ENCODE data around the gene ADD2. TPM values are rescaled to one million over a fixed set of nuclear protein-coding genes. Genes with fewer than 3 reads are reported as not detected.
"Not testable (repeated sequence)": the region's sequence is repeated elsewhere in the genome, so short reads cannot be mapped to it uniquely, and the experiment has no call there.

ADD2 gene
- total RNA-seq, 2 donors from 2014 or later = 24.3 to 31.6 TPM

- no peaks in the 10 kb centered on the region for H3K27me3 Mint-ChIP-seq (ENCODE audit: low read depth)
- ATAC-seq (replicated peaks in 1 of 2) = no peak
- peaks cover 2 to 3% of the 10 kb centered on the region in 2 donors for H3K9me3 Mint-ChIP-seq
- no peaks in the 10 kb centered on the region for H3K4me1 Mint-ChIP-seq (ENCODE audit: low read depth)
- H3K27ac Mint-ChIP-seq = no peak overlapping the region
- H3K36me3 Mint-ChIP-seq (ENCODE audit: insufficient read depth in 2 of 2) = peaks cover 2 to 3% of the 10 kb centered on the region in 2 donors
- no peak overlapping the region for H3K4me3 Mint-ChIP-seq
- DNase-seq = no peak
Measured at GRCh38 chr2:70632388-70632787, 135.6 kb downstream of the ADD2 start.

- ATAC-seq (replicated peaks in 1 of 2) = no peak
- H3K36me3 Mint-ChIP-seq (ENCODE audit: insufficient read depth in 2 of 2) = peaks cover 2 to 3% of the 10 kb centered on the region in 2 donors
- no peak for DNase-seq
- H3K4me1 Mint-ChIP-seq (ENCODE audit: low read depth) = no peaks in the 10 kb centered on the region
- no peak overlapping the region for H3K27ac Mint-ChIP-seq
- H3K4me3 Mint-ChIP-seq = no peak overlapping the region
- H3K27me3 Mint-ChIP-seq (ENCODE audit: low read depth) = peaks cover 6% of the 10 kb centered on the region
- peaks cover 2 to 3% of the 10 kb centered on the region in 2 donors for H3K9me3 Mint-ChIP-seq
Measured at GRCh38 chr2:70630761-70631160, 137.2 kb downstream of the ADD2 start.

- ATAC-seq (replicated peaks in 1 of 2) = no peak
- H3K36me3 Mint-ChIP-seq (ENCODE audit: insufficient read depth in 2 of 2) = no peaks in the 10 kb centered on the region
- no peak for DNase-seq
- H3K4me3 Mint-ChIP-seq = no peak overlapping the region
- peaks cover 6% of the 10 kb centered on the region for H3K27me3 Mint-ChIP-seq (ENCODE audit: low read depth)
- no peak overlapping the region for H3K27ac Mint-ChIP-seq
- H3K4me1 Mint-ChIP-seq (ENCODE audit: low read depth) = no peaks in the 10 kb centered on the region
- no peaks in the 10 kb centered on the region for H3K9me3 Mint-ChIP-seq
Measured at GRCh38 chr2:70627211-70627898, 140.6 kb downstream of the ADD2 start.

GRCh38 chr2:70626254-70626990 is 141.6 kb downstream of the ADD2 start:
- Mint-ChIP-seq H3K4me3 (no peak overlapping the region), H3K27ac (no peak overlapping the region), H3K4me1 (ENCODE audit: low read depth) (no peaks in the 10 kb centered on the region), H3K27me3 (ENCODE audit: low read depth) (peaks cover 6% of the 10 kb centered on the region), H3K9me3 (no peaks in the 10 kb centered on the region), H3K36me3 (ENCODE audit: insufficient read depth in 2 of 2) (no peaks in the 10 kb centered on the region)
- ATAC-seq (replicated peaks in 1 of 2) (no peak), DNase-seq (no peak)

- H3K4me1 Mint-ChIP-seq (ENCODE audit: low read depth); H3K4me3 Mint-ChIP-seq; ATAC-seq (replicated peaks in 1 of 2); H3K27ac Mint-ChIP-seq; H3K27me3 Mint-ChIP-seq (ENCODE audit: low read depth); DNase-seq; H3K36me3 Mint-ChIP-seq (ENCODE audit: insufficient read depth in 2 of 2); H3K9me3 Mint-ChIP-seq: not testable (repeated sequence)
Measured at GRCh38 chr2:70621536-70621935, 146.5 kb downstream of the ADD2 start.

GRCh38 chr2:70620020-70620419 is 148.0 kb downstream of the ADD2 start:
- H3K4me3 Mint-ChIP-seq = no peak overlapping the region
- H3K36me3 Mint-ChIP-seq (ENCODE audit: insufficient read depth in 2 of 2) = no peaks in the 10 kb centered on the region
- H3K27ac Mint-ChIP-seq = no peak overlapping the region
- DNase-seq (no peak), ATAC-seq (replicated peaks in 1 of 2) (no peak)
- no peaks in the 10 kb centered on the region for H3K9me3 Mint-ChIP-seq
- H3K4me1 Mint-ChIP-seq (ENCODE audit: low read depth) = no peaks in the 10 kb centered on the region
- peaks cover 8% of the 10 kb centered on the region for H3K27me3 Mint-ChIP-seq (ENCODE audit: low read depth)

- H3K4me3 Mint-ChIP-seq = no peak overlapping the region
- DNase-seq (no peak), ATAC-seq (replicated peaks in 1 of 2) (no peak)
- H3K27me3 Mint-ChIP-seq (ENCODE audit: low read depth) = peaks cover 8% of the 10 kb centered on the region
- H3K27ac Mint-ChIP-seq = no peak overlapping the region
- H3K9me3 Mint-ChIP-seq = no peaks in the 10 kb centered on the region
- no peaks in the 10 kb centered on the region for H3K4me1 Mint-ChIP-seq (ENCODE audit: low read depth)
- H3K36me3 Mint-ChIP-seq (ENCODE audit: insufficient read depth in 2 of 2) = no peaks in the 10 kb centered on the region
Measured at GRCh38 chr2:70619167-70619566, 148.8 kb downstream of the ADD2 start.

- DNase-seq = no peak
- Mint-ChIP-seq H3K9me3 (no peaks in the 10 kb centered on the region), H3K4me3 (no peak overlapping the region), H3K27ac (no peak overlapping the region), H3K4me1 (ENCODE audit: low read depth) (no peaks in the 10 kb centered on the region), H3K36me3 (ENCODE audit: insufficient read depth in 2 of 2) (no peaks in the 10 kb centered on the region), H3K27me3 (ENCODE audit: low read depth) (peaks cover 8% of the 10 kb centered on the region)
- no peak for ATAC-seq (replicated peaks in 1 of 2)
Measured at GRCh38 chr2:70616168-70616694, 151.8 kb downstream of the ADD2 start.

GRCh38 chr2:70615222-70615621 is 152.8 kb downstream of the ADD2 start:
- no peak for ATAC-seq (replicated peaks in 1 of 2)
- Mint-ChIP-seq H3K27ac (no peak overlapping the region), H3K9me3 (no peaks in the 10 kb centered on the region), H3K27me3 (ENCODE audit: low read depth) (peaks cover 13% of the 10 kb centered on the region), H3K36me3 (ENCODE audit: insufficient read depth in 2 of 2) (no peaks in the 10 kb centered on the region), H3K4me3 (no peak overlapping the region), H3K4me1 (ENCODE audit: low read depth) (no peaks in the 10 kb centered on the region)
- no peak for DNase-seq

- no peaks in the 10 kb centered on the region for H3K36me3 Mint-ChIP-seq (ENCODE audit: insufficient read depth in 2 of 2)
- no peaks in the 10 kb centered on the region for H3K4me1 Mint-ChIP-seq (ENCODE audit: low read depth)
- H3K27ac Mint-ChIP-seq = no peak overlapping the region
- no peaks in the 10 kb centered on the region for H3K9me3 Mint-ChIP-seq
- ATAC-seq (replicated peaks in 1 of 2) (no peak), DNase-seq (no peak)
- H3K4me3 Mint-ChIP-seq = no peak overlapping the region
- H3K27me3 Mint-ChIP-seq (ENCODE audit: low read depth) = peaks cover 8% of the 10 kb centered on the region
Measured at GRCh38 chr2:70613521-70613920, 154.5 kb downstream of the ADD2 start.

- no peak for ATAC-seq (replicated peaks in 1 of 2)
- no peak for DNase-seq
- H3K9me3 Mint-ChIP-seq = no peaks in the 10 kb centered on the region
- H3K36me3 Mint-ChIP-seq (ENCODE audit: insufficient read depth in 2 of 2) = no peaks in the 10 kb centered on the region
- peaks cover 7% of the 10 kb centered on the region for H3K27me3 Mint-ChIP-seq (ENCODE audit: low read depth)
- H3K4me1 Mint-ChIP-seq (ENCODE audit: low read depth) = no peaks in the 10 kb centered on the region
- H3K4me3 Mint-ChIP-seq = no peak overlapping the region
- H3K27ac Mint-ChIP-seq = no peak overlapping the region
Measured at GRCh38 chr2:70612574-70612973, 155.4 kb downstream of the ADD2 start.

- Mint-ChIP-seq H3K36me3 (ENCODE audit: insufficient read depth in 2 of 2) (no peaks in the 10 kb centered on the region), H3K27ac (no peak overlapping the region), H3K9me3 (no peaks in the 10 kb centered on the region), H3K4me1 (ENCODE audit: low read depth) (no peaks in the 10 kb centered on the region), H3K4me3 (no peak overlapping the region), H3K27me3 (ENCODE audit: low read depth) (peaks cover 7% of the 10 kb centered on the region)
- ATAC-seq (replicated peaks in 1 of 2) = no peak
- DNase-seq = no peak
Measured at GRCh38 chr2:70608373-70608772, 159.6 kb downstream of the ADD2 start.

- Mint-ChIP-seq H3K4me3 (no peak overlapping the region), H3K27ac (no peak overlapping the region), H3K27me3 (ENCODE audit: low read depth) (peaks cover 8% of the 10 kb centered on the region), H3K9me3 (no peaks in the 10 kb centered on the region), H3K4me1 (ENCODE audit: low read depth) (no peaks in the 10 kb centered on the region), H3K36me3 (ENCODE audit: insufficient read depth in 2 of 2) (no peaks in the 10 kb centered on the region)
- DNase-seq (no peak), ATAC-seq (replicated peaks in 1 of 2) (no peak)
Measured at GRCh38 chr2:70607121-70607561, 160.9 kb downstream of the ADD2 start.

Measured in activated T-cell treated with anti-CD3 and anti-CD28 coated beads, Interleukin-2, amount 50 U/mL, for 72 hours (primary cell).